ENCODE data around the gene TMED10.

DNA sequence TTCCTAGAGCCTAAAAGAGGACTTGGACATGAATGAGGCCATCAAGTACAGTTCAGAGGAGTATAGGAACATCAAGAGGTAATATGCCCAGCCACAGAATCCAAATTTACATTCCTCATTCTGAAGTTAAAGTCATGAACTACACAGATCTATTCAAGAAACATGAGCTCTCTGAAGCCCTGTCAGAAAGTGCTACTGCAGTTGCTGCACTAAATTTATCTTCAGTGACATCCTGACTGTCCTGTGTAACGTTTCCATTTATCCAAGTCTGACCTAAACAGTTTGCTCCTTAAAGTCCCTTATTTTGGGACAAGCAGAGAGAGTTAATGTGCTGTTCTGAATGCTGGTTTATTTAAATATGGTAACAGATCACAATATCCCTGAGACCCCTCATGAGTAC is 77.7 kb downstream of the TMED10 start:
- TF ChIP-seq, protein P1, sequence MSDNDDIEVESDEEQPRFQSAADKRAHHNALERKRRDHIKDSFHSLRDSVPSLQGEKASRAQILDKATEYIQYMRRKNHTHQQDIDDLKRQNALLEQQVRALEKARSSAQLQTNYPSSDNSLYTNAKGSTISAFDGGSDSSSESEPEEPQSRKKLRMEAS (IDR thresholded peaks at IDR 0.05), result no peak
- TF ChIP-seq EP300 (IDR thresholded peaks at IDR 0.05; ENCODE audit: borderline replicate concordance) (no peak), ZBTB7A (IDR thresholded peaks at IDR 0.05; ENCODE audit: low read depth) (no peak), TAF1 (IDR thresholded peaks at IDR 0.05; ENCODE audit: low read depth) (no peak), TCF12 (IDR thresholded peaks at IDR 0.05; ENCODE audit: low read depth) (no peak), CEBPB (IDR thresholded peaks at IDR 0.05) (no peak), RAD21 (IDR thresholded peaks at IDR 0.05; ENCODE audit: low read depth) (no peak), CREB1 (IDR thresholded peaks at IDR 0.05; ENCODE audit: low read depth) (no peak), FOXM1 (IDR thresholded peaks at IDR 0.05; ENCODE audit: borderline replicate concordance, low read depth) (no peak), TEAD4 (IDR thresholded peaks at IDR 0.05) (no peak), EGR1 (IDR thresholded peaks at IDR 0.05) (no peak), YY1 (IDR thresholded peaks at IDR 0.05; ENCODE audit: low read depth) (no peak)
- TF ChIP-seq, protein P2, sequence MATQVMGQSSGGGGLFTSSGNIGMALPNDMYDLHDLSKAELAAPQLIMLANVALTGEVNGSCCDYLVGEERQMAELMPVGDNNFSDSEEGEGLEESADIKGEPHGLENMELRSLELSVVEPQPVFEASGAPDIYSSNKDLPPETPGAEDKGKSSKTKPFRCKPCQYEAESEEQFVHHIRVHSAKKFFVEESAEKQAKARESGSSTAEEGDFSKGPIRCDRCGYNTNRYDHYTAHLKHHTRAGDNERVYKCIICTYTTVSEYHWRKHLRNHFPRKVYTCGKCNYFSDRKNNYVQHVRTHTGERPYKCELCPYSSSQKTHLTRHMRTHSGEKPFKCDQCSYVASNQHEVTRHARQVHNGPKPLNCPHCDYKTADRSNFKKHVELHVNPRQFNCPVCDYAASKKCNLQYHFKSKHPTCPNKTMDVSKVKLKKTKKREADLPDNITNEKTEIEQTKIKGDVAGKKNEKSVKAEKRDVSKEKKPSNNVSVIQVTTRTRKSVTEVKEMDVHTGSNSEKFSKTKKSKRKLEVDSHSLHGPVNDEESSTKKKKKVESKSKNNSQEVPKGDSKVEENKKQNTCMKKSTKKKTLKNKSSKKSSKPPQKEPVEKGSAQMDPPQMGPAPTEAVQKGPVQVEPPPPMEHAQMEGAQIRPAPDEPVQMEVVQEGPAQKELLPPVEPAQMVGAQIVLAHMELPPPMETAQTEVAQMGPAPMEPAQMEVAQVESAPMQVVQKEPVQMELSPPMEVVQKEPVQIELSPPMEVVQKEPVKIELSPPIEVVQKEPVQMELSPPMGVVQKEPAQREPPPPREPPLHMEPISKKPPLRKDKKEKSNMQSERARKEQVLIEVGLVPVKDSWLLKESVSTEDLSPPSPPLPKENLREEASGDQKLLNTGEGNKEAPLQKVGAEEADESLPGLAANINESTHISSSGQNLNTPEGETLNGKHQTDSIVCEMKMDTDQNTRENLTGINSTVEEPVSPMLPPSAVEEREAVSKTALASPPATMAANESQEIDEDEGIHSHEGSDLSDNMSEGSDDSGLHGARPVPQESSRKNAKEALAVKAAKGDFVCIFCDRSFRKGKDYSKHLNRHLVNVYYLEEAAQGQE (IDR thresholded peaks at IDR 0.05; ENCODE audit: low read depth), result no peak
